Upper lobe of left lung (tissue), 4 donors: ENCODE data around the gene HOXA10.

Experiments
- EP300 ChIP-seq, 4 donors: sonication (generic); formaldehyde crosslinking; IDR thresholded peaks; one replicate each; pipeline ENCODE4 v1.5.1; 2017; ENCODE audit warnings: antibody characterized with exemption in 4 of 4, control low read depth in 2 of 4
- POLR2A ChIP-seq, 4 donors: fragments of 450-650 bp; IDR thresholded peaks; one replicate each; pipeline ENCODE4 v1.5.1; 2016 to 2017; ENCODE audit warnings: antibody characterized with exemption in 4 of 4, mild to moderate bottlenecking in 2 of 4
- POLR2AphosphoS5 ChIP-seq, 2 donors: sonication (generic); formaldehyde crosslinking; IDR thresholded peaks; one replicate each; pipeline ENCODE4 v1.5.1; 2017; ENCODE audit warnings: antibody characterized with exemption in 2 of 2
- TF ChIP-seq, protein P1 (sequence below), 6 experiments: fragments of 450-650 bp in 4 of 6; fragments of 200-600 bp in 2 of 6; sonication (generic) in 2 of 6; IDR thresholded peaks; one replicate each; pipeline ENCODE4 v1.5.1; 2016 to 2019; ENCODE audit warnings: antibody characterized with exemption in 6 of 6

DNA sequence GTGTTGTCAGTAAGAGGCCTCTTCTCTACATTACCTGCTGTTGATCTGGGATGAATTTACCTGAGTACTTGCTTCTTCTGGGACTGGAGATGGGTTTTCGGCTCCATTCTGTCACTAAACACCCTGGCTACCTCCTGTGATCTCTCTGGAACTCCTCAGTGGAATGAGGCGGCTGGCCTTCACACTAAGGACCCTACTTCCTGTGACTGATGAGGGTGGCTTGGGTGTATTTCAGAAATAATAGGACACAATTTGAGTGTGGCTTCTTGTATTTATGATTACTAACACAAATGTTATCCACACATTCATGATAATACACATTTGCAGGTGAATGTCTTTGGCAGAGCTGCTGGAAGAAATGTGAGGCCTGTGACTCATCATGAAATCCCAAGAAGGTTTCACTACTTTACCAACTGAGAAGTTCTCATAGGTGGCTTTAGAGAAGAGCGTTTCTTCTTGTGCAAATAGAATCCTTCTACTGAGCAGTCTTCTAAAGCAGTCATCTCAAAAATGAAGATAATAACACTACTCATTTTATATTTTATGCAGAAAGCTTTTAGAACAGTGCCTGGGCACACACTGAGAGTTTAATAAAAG, 47.2 kb upstream of the HOXA10 start:
- TF ChIP-seq, protein P1, sequence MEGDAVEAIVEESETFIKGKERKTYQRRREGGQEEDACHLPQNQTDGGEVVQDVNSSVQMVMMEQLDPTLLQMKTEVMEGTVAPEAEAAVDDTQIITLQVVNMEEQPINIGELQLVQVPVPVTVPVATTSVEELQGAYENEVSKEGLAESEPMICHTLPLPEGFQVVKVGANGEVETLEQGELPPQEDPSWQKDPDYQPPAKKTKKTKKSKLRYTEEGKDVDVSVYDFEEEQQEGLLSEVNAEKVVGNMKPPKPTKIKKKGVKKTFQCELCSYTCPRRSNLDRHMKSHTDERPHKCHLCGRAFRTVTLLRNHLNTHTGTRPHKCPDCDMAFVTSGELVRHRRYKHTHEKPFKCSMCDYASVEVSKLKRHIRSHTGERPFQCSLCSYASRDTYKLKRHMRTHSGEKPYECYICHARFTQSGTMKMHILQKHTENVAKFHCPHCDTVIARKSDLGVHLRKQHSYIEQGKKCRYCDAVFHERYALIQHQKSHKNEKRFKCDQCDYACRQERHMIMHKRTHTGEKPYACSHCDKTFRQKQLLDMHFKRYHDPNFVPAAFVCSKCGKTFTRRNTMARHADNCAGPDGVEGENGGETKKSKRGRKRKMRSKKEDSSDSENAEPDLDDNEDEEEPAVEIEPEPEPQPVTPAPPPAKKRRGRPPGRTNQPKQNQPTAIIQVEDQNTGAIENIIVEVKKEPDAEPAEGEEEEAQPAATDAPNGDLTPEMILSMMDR (IDR thresholded peaks at IDR 0.05): no peak
- TF ChIP-seq EP300 (IDR thresholded peaks at IDR 0.05) (no peak), POLR2A (IDR thresholded peaks at IDR 0.05) (no peak), POLR2AphosphoS5 (IDR thresholded peaks at IDR 0.05) (no peak)
